Stimulated activated CD8-positive, alpha-beta memory T cell treated with anti-CD3 and anti-CD28 coated beads, Interleukin-4, amount 100 ng/mL, for 48 hours (primary cell): ENCODE measurements around the gene YWHAH.

Source experiments
- DNase-seq: peaks from one replicate; pipeline ENCODE4 v3.0.0-alpha.2; 2020

YWHAH gene

GRCh38 chr22:31943978-31944699 is at the start of gene YWHAH:
Gene YWHAH, plus strand, starts transcription at chr22:31944535. Its CDS starts 199 bp downstream, at chr22:31944734.
- DNase-seq: peak; percentile 94

- no peak for DNase-seq
Measured at GRCh38 chr22:31895411-31896123, 48.8 kb upstream of the YWHAH start.

- DNase-seq: no peak
Measured at GRCh38 chr22:31896472-31896871, 47.9 kb upstream of the YWHAH start.

- no peak for DNase-seq
Measured at GRCh38 chr22:31897842-31898805, 46.2 kb upstream of the YWHAH start.

- no peak for DNase-seq
Measured at GRCh38 chr22:31898926-31899325, 45.4 kb upstream of the YWHAH start.

- DNase-seq: no peak
Measured at GRCh38 chr22:31899669-31900068, 44.7 kb upstream of the YWHAH start.

- no peak for DNase-seq
Measured at GRCh38 chr22:31901388-31902137, 42.8 kb upstream of the YWHAH start.

GRCh38 chr22:31904651-31905050 is 39.7 kb upstream of the YWHAH start:
- DNase-seq: no peak

GRCh38 chr22:31905356-31905755 is 39.0 kb upstream of the YWHAH start:
- DNase-seq: no peak

GRCh38 chr22:31906086-31906485 is 38.2 kb upstream of the YWHAH start:
- no peak for DNase-seq

- DNase-seq: no peak
Measured at GRCh38 chr22:31906569-31906968, 37.8 kb upstream of the YWHAH start.

- DNase-seq: no peak
Measured at GRCh38 chr22:31909977-31910376, 34.4 kb upstream of the YWHAH start.

- no peak for DNase-seq
Measured at GRCh38 chr22:31911565-31912406, 32.5 kb upstream of the YWHAH start.

GRCh38 chr22:31912407-31912743 is 32.0 kb upstream of the YWHAH start:
- no peak for DNase-seq

GRCh38 chr22:31915586-31915985 is 28.7 kb upstream of the YWHAH start:
- no peak for DNase-seq

GRCh38 chr22:31917227-31917921 is 27.0 kb upstream of the YWHAH start:
- no peak for DNase-seq

GRCh38 chr22:31919730-31920129 is 24.6 kb upstream of the YWHAH start:
- no peak for DNase-seq

- DNase-seq: no peak
Measured at GRCh38 chr22:31920306-31920705, 24.0 kb upstream of the YWHAH start.

- DNase-seq: no peak
Measured at GRCh38 chr22:31921106-31921505, 23.2 kb upstream of the YWHAH start.

GRCh38 chr22:31922534-31922933 is 21.8 kb upstream of the YWHAH start:
- no peak for DNase-seq

GRCh38 chr22:31923136-31923535 is 21.2 kb upstream of the YWHAH start:
- DNase-seq: no peak
